ENCODE results near the gene PRSS3. TPM values are rescaled to one million over a fixed set of nuclear protein-coding genes. Genes with fewer than 3 reads are reported as not detected.
A peak's percentile ranks its signal among the peaks of the same experiment; 100 is the strongest.
"Not testable (repeated sequence)": the region's sequence is repeated elsewhere in the genome, so short reads cannot be mapped to it uniquely, and the experiment has no call there.

PRSS3 gene
- total RNA-seq, 1 donor = 3.9 TPM

- DNase-seq (ENCODE audit: low read depth) = no peak
Measured at GRCh38 chr9:33794560-33794959, 801 bp upstream of the PRSS3 start.

GRCh38 chr9:33795819-33796218 is 458 bp downstream of the PRSS3 start:
- H3K4me3 ChIP-seq (ENCODE audit: low read depth, low read length) = no peak overlapping the region
- no peak for DNase-seq (ENCODE audit: low read depth)
- no peak for TF ChIP-seq CTCF (IDR thresholded peaks at IDR 0.05; ENCODE audit: insufficient read depth, low read depth, low read length)

More at GRCh38 chr9:33794560-33794959, 801 bp upstream of the PRSS3 start:
- no peak for TF ChIP-seq CTCF (IDR thresholded peaks at IDR 0.05; ENCODE audit: insufficient read depth, low read depth, low read length)
- no peak overlapping the region for H3K4me3 ChIP-seq (ENCODE audit: low read depth, low read length)

GRCh38 chr9:33796679-33797078 is 1.3 kb downstream of the PRSS3 start:
- not testable (repeated sequence) for H3K4me3 ChIP-seq (ENCODE audit: low read depth, low read length); DNase-seq (ENCODE audit: low read depth)

- no peak for DNase-seq (ENCODE audit: low read depth)
- no peak for TF ChIP-seq CTCF (IDR thresholded peaks at IDR 0.05; ENCODE audit: insufficient read depth, low read depth, low read length)
- no peak overlapping the region for H3K4me3 ChIP-seq (ENCODE audit: low read depth, low read length)
Measured at GRCh38 chr9:33797837-33798236, 2.5 kb downstream of the PRSS3 start.

- no peak for DNase-seq (ENCODE audit: low read depth)
- no peak for TF ChIP-seq CTCF (IDR thresholded peaks at IDR 0.05; ENCODE audit: insufficient read depth, low read depth, low read length)
- no peak overlapping the region for H3K4me3 ChIP-seq (ENCODE audit: low read depth, low read length)
Measured at GRCh38 chr9:33798545-33798944, 3.2 kb downstream of the PRSS3 start.

- DNase-seq (ENCODE audit: low read depth) = no peak
- no peak for TF ChIP-seq CTCF (IDR thresholded peaks at IDR 0.05; ENCODE audit: insufficient read depth, low read depth, low read length)
Measured at GRCh38 chr9:33799928-33800704, 4.8 kb downstream of the PRSS3 start.

GRCh38 chr9:33800886-33801285 is 5.5 kb downstream of the PRSS3 start:
- TF ChIP-seq CTCF (IDR thresholded peaks at IDR 0.05; ENCODE audit: insufficient read depth, low read depth, low read length) = no peak
- DNase-seq (ENCODE audit: low read depth) = no peak

More at GRCh38 chr9:33799928-33800704, 4.8 kb downstream of the PRSS3 start:
- H3K4me3 ChIP-seq (ENCODE audit: low read depth, low read length) = no peak overlapping the region

GRCh38 chr9:33801943-33802500 is 6.7 kb downstream of the PRSS3 start:
- H3K4me3 ChIP-seq (ENCODE audit: low read depth, low read length); DNase-seq (ENCODE audit: low read depth): not testable (repeated sequence)

More at GRCh38 chr9:33800886-33801285, 5.5 kb downstream of the PRSS3 start:
- H3K4me3 ChIP-seq (ENCODE audit: low read depth, low read length) = no peak overlapping the region

- H3K4me3 ChIP-seq (ENCODE audit: low read depth, low read length); DNase-seq (ENCODE audit: low read depth): not testable (repeated sequence)
Measured at GRCh38 chr9:33804196-33804595, 8.8 kb downstream of the PRSS3 start.

- DNase-seq (ENCODE audit: low read depth) = peak; percentile 8
- H3K4me3 ChIP-seq (ENCODE audit: low read depth, low read length) = not testable (repeated sequence)
Measured at GRCh38 chr9:33807156-33807555, 11.8 kb downstream of the PRSS3 start.

- not testable (repeated sequence) for H3K4me3 ChIP-seq (ENCODE audit: low read depth, low read length); DNase-seq (ENCODE audit: low read depth)
Measured at GRCh38 chr9:33808979-33809322, 13.6 kb downstream of the PRSS3 start.
